Measurements from ENCODE around the gene NGF.

- TF ChIP-seq POLR2A (IDR thresholded peaks at IDR 0.05) (no peak), CTCF (IDR thresholded peaks at IDR 0.05) (no peak)
Measured at GRCh38 chr1:115301438-115302020, 36.5 kb downstream of the NGF start.
